Astrocyte of the cerebellum (primary cell): ENCODE data around the gene AMDHD1.

Experiments used
- DNase-seq: peaks from one replicate; pipeline ENCODE4 v3.0.0-alpha.2; 2011; ENCODE audit warnings: low read depth
- H3K4me3 ChIP-seq: 2 replicates; pipeline ENCODE4 v1.5.1; 2011; ENCODE audit warnings: mild to moderate bottlenecking, low read depth, low read length, moderate library complexity
- in situ Hi-C: cut with HindIII; loops from 2 replicates; pipeline ENCODE4 v1.10.0; 2017; ENCODE audit warnings: low sequenced_read_pairs
- TF ChIP-seq, protein P1 (sequence below): IDR thresholded peaks from 2 replicates; pipeline ENCODE4 v1.5.1; 2012; ENCODE audit warnings: low read length, low read depth, moderate library complexity, mild to moderate bottlenecking; ENCODE audit errors: missing control alignments

AMDHD1 gene

DNA sequence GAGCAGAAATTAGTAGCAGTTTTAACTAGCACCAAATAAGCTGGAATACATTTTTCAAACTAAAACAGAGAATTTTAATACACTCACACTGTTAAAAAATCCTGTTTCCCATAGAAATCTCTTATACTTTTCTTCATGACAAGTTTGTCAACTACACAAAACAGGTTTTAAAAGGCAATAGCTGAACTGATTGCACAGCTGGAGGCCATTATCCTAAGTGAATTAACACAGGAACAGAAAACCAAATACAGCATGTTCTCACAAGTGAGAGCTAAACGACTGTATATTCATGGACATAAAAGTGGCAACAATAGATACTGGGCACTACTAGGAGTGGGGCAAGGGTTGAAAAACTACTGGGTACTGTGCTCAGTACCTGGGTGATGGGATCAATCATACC lies 64.6 kb downstream of the AMDHD1 start:
- in situ Hi-C loops, result no loop called here
- TF ChIP-seq, protein P1, sequence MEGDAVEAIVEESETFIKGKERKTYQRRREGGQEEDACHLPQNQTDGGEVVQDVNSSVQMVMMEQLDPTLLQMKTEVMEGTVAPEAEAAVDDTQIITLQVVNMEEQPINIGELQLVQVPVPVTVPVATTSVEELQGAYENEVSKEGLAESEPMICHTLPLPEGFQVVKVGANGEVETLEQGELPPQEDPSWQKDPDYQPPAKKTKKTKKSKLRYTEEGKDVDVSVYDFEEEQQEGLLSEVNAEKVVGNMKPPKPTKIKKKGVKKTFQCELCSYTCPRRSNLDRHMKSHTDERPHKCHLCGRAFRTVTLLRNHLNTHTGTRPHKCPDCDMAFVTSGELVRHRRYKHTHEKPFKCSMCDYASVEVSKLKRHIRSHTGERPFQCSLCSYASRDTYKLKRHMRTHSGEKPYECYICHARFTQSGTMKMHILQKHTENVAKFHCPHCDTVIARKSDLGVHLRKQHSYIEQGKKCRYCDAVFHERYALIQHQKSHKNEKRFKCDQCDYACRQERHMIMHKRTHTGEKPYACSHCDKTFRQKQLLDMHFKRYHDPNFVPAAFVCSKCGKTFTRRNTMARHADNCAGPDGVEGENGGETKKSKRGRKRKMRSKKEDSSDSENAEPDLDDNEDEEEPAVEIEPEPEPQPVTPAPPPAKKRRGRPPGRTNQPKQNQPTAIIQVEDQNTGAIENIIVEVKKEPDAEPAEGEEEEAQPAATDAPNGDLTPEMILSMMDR, result no peak
- DNase-seq, result no peak
- no peak overlapping the region for H3K4me3 ChIP-seq

DNA sequence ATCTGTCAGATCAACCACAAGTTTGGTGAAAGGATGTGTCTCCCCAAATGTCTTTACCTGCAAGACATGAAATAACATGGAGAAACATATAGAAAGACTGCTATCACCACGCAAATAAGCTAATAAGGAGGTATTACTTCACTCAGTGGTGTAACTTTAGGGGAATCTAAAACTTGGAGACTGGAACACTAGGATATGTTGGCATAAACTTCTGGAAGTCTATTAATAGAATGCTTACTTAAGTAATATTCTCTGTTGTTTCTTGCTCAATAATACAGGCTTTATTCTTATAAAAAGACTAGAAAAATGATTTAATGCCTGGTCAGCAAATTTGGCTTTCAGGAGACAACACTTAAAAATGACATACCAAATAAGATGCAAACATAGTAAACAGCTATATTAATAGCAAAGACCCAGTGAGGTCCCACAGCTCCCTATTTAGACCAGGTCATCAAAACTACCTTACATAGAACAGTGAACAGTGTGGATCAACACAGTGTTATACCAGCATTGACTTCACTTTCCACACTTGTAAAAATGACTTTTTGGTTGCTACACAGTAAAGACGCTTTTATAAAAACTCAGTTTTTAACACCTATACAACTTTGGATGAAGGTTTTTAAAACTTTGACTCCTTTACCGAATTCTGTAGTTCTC lies 71.9 kb downstream of the AMDHD1 start:
- in situ Hi-C loops, result no loop called here
- DNase-seq, result no peak
- TF ChIP-seq, protein P1, result no peak
- H3K4me3 ChIP-seq, result no peak overlapping the region

DNA sequence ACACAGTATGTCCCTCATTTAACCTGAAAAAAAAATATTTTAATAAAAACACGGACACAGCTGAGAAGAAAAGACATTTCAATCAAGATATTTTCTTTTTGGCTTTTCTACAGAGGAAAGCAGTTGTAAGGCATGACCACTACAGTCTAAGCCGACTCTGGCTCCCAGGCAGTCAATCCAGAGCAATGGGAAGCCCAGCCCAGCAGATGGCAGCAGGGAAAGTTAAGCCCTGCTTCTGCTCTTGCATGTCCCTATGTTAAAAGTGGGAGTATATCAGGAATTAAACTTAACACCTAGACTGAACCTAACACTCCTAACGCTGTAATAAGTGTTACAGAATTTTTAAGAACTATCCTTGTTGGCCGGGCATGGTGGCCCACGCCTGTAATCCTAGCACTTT lies 72.5 kb downstream of the AMDHD1 start:
- in situ Hi-C loops, result no loop called here
- TF ChIP-seq, protein P1, result peak; percentile 62
- DNase-seq, result peak; percentile 15
- no peak overlapping the region for H3K4me3 ChIP-seq
